HG03280 (cell line): ENCODE results near the gene HTT.

Experiments
- ATAC-seq: cut with Tn5 transposase; IDR thresholded peaks from one replicate; pipeline ENCODE4 v1.9.1; 2021; ENCODE audit warnings: mild to moderate bottlenecking, moderate library complexity; ENCODE audit not compliant: unreplicated experiment

Gene HTT

DNA sequence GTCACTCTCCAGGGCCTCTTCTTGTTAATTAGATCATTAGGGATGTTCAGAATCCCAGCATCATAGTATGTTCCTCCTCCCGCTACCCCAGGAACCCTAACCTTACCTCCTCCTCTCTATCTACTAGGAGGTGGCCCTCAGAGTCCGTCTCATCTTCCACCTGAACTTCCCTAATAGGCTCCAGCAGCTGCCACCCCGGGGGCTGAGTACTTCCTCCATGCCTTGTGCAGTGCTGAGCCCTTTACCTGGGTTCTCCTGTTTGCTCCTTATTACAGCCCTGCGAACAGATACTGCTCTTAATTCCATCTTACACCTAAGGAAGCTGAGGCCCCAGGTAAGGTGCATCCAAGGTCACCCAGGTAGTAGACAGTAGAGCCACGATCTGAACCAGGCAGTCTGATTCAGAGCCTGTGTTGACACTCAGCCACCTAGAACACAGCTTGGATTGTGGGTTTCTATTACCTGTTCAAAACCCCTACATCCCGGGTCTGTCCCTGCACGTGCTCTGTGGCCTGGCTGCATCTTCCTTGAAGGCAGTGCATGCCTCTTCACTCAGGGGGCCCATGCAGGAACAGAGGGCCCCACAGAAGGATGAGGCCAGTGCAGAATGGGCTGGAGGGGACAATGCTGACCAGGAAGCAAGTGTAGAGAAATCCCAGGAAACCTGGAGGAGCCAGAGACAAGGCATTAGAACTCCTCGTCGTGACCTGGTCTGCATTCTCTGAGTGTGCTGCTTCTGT, 123.1 kb downstream of the HTT start:
- no peak for ATAC-seq

GRCh38 chr4:3198906-3199305, 124.4 kb downstream of the HTT start:
- no peak for ATAC-seq

DNA sequence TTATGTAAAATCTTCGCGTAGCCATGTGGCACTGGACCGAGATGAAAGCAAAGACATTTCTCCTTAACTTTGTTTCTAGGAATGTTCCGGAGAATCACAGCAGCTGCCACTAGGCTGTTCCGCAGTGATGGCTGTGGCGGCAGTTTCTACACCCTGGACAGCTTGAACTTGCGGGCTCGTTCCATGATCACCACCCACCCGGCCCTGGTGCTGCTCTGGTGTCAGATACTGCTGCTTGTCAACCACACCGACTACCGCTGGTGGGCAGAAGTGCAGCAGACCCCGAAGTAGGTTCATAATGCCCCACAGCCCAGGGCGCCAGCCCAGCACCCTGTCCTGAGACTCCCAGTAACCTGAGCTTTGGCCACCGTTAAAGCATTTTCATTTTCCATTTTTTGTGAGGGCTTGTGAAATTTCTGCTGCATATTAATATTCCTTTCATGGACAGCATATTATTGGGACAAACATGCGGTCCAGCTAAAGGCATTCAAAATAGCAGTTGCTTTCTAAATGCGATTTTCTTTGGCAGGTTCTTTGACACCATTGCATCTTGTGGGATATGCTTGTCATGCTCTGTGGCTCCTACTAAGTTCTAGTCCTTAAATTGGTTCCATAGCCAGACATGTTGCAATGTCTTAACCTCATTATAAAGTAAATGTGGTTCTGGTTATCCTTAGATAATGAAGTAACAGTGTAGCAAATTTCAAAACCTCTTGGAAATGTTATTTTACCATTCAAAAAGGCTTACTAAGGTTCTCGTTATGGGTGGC, 125.4 kb downstream of the HTT start:
- ATAC-seq = no peak

- ATAC-seq = no peak
Measured at GRCh38 chr4:3200423-3201090, 126.1 kb downstream of the HTT start.

- ATAC-seq = no peak
Measured at GRCh38 chr4:3201718-3202702, 127.5 kb downstream of the HTT start.

DNA sequence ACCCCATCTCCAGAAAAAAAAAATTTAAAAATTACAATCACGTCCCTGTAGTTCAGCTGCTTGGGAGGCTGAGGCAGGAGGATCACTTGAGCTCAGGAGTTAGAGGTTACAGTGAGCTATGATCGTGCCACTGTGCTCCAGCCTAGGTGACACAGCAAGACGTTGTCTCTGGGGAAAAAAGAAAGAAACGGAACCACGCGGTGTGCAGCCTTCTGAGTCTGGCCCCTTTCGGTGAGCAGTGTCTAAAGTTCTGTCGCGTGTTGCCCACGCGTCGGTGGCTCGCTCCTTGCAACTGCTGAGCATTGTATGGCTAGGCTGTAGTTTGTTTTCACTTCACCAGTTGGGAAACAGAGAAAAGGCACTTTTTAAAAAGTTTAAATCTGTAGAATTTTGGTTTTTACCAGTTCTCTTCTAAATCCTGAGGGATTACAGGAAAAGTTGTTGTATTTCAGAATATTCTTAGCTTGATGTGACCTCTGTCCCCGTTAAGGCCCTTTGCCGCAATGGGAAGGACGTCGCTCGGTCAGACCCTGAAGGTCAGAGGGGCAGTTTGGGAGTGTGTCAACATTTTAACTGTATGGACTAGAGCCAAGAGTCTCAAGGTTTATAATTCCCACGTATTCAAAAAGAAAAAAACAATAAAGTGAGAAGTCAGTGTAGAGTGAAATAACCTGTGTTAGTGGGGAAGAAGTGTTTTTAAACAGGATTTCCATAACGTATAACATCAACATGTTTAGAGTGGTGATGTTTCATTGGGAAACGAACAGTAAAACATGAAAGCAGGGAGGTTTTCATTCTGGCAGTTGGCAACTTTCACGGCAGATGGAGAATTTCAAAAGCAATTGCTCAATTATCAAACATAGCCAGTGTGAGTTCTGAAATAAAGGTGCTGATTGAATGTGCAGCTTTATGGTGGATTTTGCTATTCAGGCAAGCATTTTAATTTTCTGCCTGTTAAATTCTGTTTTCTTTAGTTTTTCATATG, 128.6 kb downstream of the HTT start:
- no peak for ATAC-seq

- no peak for ATAC-seq
Measured at GRCh38 chr4:3203971-3204431, 129.5 kb downstream of the HTT start.

- ATAC-seq = no peak
Measured at GRCh38 chr4:3205995-3206394, 131.5 kb downstream of the HTT start.

- ATAC-seq = no peak
Measured at GRCh38 chr4:3206439-3207100, 132.1 kb downstream of the HTT start.

DNA sequence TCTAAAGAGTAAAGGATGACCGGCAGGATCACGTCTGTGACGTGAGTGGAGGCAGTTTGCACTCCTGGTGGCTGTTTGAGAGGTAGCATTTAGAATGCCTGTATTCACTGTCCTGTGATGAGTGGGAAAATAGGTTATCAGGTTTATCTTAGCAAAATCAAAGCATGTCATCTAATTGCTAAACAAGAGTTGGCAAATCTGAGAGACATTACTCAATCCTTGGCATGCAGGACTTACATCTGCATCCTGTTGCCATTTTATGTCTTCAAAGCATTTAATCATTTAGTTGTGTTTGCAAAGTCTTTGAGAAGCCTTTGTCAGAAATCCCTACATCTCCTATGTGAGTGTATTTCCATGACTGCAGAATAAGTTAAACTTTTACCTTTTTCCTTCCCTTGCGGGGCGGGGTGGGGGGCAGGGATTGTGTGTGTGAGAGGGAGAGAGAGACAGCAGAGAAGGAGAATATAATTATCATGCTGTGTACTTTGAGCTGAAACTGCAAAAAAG, 133.1 kb downstream of the HTT start:
- no peak for ATAC-seq

DNA sequence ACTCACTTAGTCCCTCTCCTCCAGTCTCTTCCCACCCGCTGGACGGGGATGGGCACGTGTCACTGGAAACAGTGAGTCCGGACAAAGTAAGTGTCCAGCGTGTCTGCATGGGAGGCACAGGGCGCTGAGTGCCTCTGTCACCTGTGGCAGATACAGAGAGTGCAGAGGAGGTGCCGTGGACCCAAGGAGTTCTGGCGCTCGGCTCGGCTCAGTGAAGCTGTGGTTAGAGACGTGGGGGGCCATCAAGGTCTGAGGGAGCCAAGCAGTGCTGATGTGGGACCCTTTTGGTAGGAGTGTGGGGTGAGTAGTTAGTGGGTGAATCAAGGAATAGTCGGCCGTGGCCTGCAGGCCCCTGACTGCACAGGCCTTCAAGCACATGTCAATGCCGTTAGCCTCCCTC, 134.3 kb downstream of the HTT start:
- ATAC-seq = no peak

GRCh38 chr4:3209551-3210325, 135.3 kb downstream of the HTT start:
- ATAC-seq = no peak

DNA sequence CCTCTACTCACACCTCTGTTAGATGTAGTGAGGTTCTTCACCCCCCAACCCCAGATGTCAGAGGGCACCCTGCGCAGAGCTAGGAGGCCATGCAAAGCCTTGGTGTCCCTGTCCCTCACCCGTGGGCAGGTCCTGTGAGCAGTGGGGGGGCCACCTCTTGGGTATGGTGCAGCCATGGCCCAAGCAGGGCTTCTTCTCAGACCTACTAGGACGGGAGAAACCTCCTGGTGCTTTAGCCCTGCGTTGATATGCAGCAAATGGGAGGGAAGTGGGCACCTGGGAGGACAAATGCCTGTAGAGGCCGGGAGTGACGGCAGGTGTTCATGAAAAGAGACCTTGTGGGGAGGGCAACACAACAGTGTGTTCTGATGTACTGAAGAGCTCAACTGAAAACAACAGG, 136.0 kb downstream of the HTT start:
- ATAC-seq = no peak

DNA sequence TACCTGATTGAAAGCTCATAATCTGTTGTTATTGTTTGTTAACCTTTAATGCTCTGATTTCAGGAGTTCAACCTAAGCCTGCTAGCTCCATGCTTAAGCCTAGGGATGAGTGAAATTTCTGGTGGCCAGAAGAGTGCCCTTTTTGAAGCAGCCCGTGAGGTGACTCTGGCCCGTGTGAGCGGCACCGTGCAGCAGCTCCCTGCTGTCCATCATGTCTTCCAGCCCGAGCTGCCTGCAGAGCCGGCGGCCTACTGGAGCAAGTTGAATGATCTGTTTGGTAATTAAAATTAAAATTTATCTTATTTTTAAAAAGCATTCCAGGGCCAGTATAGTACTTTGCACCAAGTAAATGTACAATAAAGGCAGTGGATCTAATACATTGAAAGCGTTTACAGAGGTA, 137.4 kb downstream of the HTT start:
- ATAC-seq = no peak

- no peak for ATAC-seq
Measured at GRCh38 chr4:3212391-3213105, 138.1 kb downstream of the HTT start.

- no peak for ATAC-seq
Measured at GRCh38 chr4:3213106-3213425, 138.6 kb downstream of the HTT start.

GRCh38 chr4:3213661-3214250, 139.3 kb downstream of the HTT start:
- ATAC-seq = no peak
